Left lung (tissue), 10 donors: ENCODE measurements around the gene NACC1. TPM values are rescaled to one million over a fixed set of nuclear protein-coding genes. Genes with fewer than 3 reads are reported as not detected.
A peak's percentile ranks its signal among the peaks of the same experiment; 100 is the strongest.

Source experiments
- ATAC-seq: fragments of 200-7000 bp; cut with Tn5 transposase; one replicate; pipeline ENCODE4 v1.9.1; 2020; ENCODE audit warnings: moderate library complexity
- DNase-seq, 4 donors: peaks; one replicate each; pipeline ENCODE4 v3.0.0-alpha.2; 2013 to 2020
- H3K27ac ChIP-seq, 2 donors: fragments of 200-600 bp; sonication (generic) in 1 of 2; one replicate each; pipeline versions ENCODE4 v1.5.0 to v1.8.0; 2020 to 2021
- H3K27me3 ChIP-seq, 2 donors: fragments of 200-600 bp; sonication (generic) in 1 of 2; one replicate each; pipeline versions ENCODE4 v1.5.0 to v1.8.0; 2020 to 2021
- H3K36me3 ChIP-seq, 2 donors: fragments of 200-600 bp; sonication (generic) in 1 of 2; one replicate each; pipeline versions ENCODE4 v1.5.0 to v1.8.0; 2020 to 2021
- H3K4me1 ChIP-seq, 2 donors: fragments of 200-600 bp; one replicate each; pipeline ENCODE4 v1.8.0; 2021
- H3K4me3 ChIP-seq, 2 donors: fragments of 200-600 bp; sonication (generic) in 1 of 2; one replicate each; pipeline versions ENCODE4 v1.5.0 to v1.8.0; 2020 to 2021; ENCODE audit warnings: mild to moderate bottlenecking in 1 of 2
- H3K9me3 ChIP-seq, 2 donors: fragments of 200-600 bp; sonication (generic) in 1 of 2; one replicate each; pipeline versions ENCODE4 v1.5.0 to v1.8.0; 2020 to 2021
- intact Hi-C, 2 donors: fragments of 100-400 bp; cut with DNase I; formaldehyde crosslinking; loops; one replicate each; pipeline versions ENCODE4 v1.11.2 to v1.14.2; 2022
- polyA plus RNA-seq, 6 donors: library from polyadenylated mRNA; unstranded; fragments of 120-200 nt; gene quantifications; one replicate each; pipeline ENCODE4 v1.2.1, GENCODE V29; 2013; ENCODE audit not compliant: insufficient read length in 6 of 6
- total RNA-seq, 2 donors: library from RNA; stranded (reverse); fragmentation: NEBNext Ultra II Directional; extraction: Animal tissue kit (Norgen Biotek cat#: 25700); gene quantifications; one replicate each; pipeline ENCODE4 v1.2.1, GENCODE V29; 2021
- TF ChIP-seq, protein P1 (sequence below), 2 donors: fragments of 200-600 bp; sonication (generic) in 1 of 2; IDR thresholded peaks; one replicate each; pipeline versions ENCODE4 v1.5.0 to v1.8.0; 2021; ENCODE audit warnings: antibody characterized with exemption in 2 of 2
- donor health status: DM: no; HTN: yes; CAD: no.
- donor health status: DM: no; HTN: no; CAD: no.

The NACC1 gene
- total and polyA plus RNA-seq, 8 donors = 14.9 to 92.5 (median 21.1) TPM

- intact Hi-C loops = no loop called here
- no peak for DNase-seq
- peak overlapping the region; percentile 82 to 98 for H3K27ac ChIP-seq
- no peaks in the 10 kb centered on the region for H3K9me3 ChIP-seq
- ATAC-seq = no peak
- peaks cover 13 to 67% of the 10 kb centered on the region in 2 donors for H3K4me1 ChIP-seq
- H3K4me3 ChIP-seq = peak overlapping the region; percentile 42 to 50
- H3K27me3 ChIP-seq = no peaks in the 10 kb centered on the region
- H3K36me3 ChIP-seq = peaks cover 0 to 17% of the 10 kb centered on the region in 2 donors
- TF ChIP-seq, protein P1, sequence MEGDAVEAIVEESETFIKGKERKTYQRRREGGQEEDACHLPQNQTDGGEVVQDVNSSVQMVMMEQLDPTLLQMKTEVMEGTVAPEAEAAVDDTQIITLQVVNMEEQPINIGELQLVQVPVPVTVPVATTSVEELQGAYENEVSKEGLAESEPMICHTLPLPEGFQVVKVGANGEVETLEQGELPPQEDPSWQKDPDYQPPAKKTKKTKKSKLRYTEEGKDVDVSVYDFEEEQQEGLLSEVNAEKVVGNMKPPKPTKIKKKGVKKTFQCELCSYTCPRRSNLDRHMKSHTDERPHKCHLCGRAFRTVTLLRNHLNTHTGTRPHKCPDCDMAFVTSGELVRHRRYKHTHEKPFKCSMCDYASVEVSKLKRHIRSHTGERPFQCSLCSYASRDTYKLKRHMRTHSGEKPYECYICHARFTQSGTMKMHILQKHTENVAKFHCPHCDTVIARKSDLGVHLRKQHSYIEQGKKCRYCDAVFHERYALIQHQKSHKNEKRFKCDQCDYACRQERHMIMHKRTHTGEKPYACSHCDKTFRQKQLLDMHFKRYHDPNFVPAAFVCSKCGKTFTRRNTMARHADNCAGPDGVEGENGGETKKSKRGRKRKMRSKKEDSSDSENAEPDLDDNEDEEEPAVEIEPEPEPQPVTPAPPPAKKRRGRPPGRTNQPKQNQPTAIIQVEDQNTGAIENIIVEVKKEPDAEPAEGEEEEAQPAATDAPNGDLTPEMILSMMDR (IDR thresholded peaks at IDR 0.05) = no peak
Measured at GRCh38 chr19:13102416-13102665, 15.7 kb upstream of the NACC1 start.

DNA sequence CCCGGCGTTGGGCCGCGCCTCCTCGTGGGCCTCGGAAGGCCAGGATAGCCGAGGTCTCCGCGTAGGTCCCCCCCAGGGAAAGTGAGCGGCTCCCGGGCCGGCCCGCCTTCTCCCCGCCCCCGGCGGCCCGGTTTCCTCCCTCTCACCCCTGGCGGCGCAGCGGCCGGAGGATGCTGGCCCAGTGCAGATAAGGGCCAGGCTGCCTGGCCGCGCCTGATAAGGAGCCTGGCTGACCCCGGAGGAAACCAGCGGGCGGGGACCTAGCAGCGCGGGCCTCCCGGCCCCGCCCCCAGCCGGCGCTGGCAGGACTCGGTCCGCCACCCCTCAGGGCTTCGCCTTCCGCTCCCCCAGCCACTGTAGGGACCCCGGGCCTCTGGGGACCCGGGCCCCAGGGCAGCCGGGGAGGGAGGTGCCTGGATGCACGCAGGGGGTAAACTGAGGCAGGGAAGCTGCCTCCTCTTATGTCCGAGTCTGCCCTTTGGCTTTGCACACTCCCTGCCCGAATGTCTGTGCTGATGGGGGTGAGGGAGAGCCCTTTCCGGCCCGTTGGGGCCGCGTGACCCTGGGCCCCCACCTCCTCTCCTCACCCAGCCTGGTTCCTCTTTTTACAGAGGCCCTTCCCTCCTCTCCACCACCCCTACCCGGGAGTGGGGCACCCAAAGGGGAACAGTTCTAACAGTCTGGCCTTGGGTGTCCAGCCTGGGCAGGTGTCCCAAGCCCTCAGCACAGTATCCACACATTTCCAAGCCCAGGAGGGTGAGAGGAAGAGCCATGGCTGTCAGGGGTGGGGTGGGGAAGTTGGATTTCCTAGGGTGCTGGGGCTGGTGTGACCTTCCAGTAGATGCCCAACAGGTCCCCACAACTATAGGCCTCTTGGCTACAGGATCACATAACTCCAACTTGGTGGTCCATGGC, 15.1 kb upstream of the NACC1 start, which contains the start of gene LYL1:
Gene LYL1, minus strand, starts transcription at position 193 of the 915 bp plus-strand sequence. CDS start 1,687 bp downstream, outside the sequence.
- intact Hi-C loops = no loop called here
- Histone ChIP-seq H3K4me1 (peaks cover 13 to 65% of the 10 kb centered on the region in 2 donors), H3K27ac (peak within 1 kb of the TSS; percentile 82 to 98)

DNA sequence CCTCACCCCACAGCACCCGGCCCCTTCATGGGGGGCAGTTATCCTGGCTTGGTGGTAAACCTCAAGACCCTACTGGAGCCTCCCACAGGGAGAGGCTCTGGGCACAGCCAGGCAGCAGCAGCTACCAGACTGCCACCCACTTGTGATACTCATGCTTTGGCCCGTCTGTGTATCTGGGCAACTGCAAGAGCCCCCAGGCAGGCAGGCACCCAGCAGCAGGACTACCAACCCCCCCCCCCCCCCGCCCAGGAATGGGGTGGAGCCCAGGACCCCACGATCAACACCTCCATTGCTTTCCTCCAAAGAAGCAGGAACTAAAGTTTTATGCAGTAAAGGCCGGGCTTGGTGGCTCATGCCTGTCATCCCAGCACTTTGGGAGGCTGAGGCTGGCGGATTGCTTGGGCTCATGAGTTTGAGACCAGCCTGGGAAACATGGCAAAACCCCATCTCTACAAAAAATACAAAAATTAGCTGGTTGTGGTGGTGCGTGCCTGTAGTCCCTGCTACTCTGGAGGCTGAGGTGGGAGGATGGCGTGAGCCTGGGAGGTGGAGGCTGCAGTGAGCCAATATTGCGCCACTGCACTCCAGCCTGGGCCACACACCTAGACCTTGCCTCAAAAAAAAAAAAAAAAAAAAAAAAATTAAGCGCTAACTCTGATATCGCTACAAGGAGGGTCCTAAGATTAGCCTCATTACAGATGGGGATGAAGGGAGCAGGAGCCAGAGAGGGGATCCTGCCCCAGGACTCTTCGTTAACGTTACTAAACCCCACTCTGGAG, 14.3 kb upstream of the NACC1 start:
- TF ChIP-seq, protein P1 (IDR thresholded peaks at IDR 0.05) = no peak
- no peaks in the 10 kb centered on the region for H3K9me3 ChIP-seq
- intact Hi-C loops = no loop called here
- H3K27me3 ChIP-seq = no peaks in the 10 kb centered on the region
- DNase-seq = no peak
- H3K4me1 ChIP-seq = peaks cover 13 to 61% of the 10 kb centered on the region in 2 donors
- peak overlapping the region in 1 of 2 donors; percentile 50 for H3K4me3 ChIP-seq
- H3K27ac ChIP-seq = peak overlapping the region; percentile 82 to 98
- peaks cover 0 to 28% of the 10 kb centered on the region in 2 donors for H3K36me3 ChIP-seq
- ATAC-seq = no peak

More for the DNA sequence above, 15.1 kb upstream of the NACC1 start, which contains the start of gene LYL1:
- Histone ChIP-seq H3K9me3 (no peaks in the 10 kb centered on the region), H3K36me3 (peaks cover 0 to 22% of the 10 kb centered on the region in 2 donors), H3K27me3 (no peaks in the 10 kb centered on the region), H3K4me3 (peak within 1 kb of the TSS; percentile 42 to 50)
- TF ChIP-seq, protein P1 (IDR thresholded peaks at IDR 0.05) = no peak
- peak; percentile 66 for ATAC-seq
- peak in 3 of 4 donors; percentile 74 to 96 (median 88) for DNase-seq

- Histone ChIP-seq H3K36me3 (peaks cover 0 to 34% of the 10 kb centered on the region in 2 donors), H3K9me3 (no peaks in the 10 kb centered on the region), H3K27ac (peak overlapping the region; percentile 82 to 98), H3K4me3 (peak overlapping the region; percentile 7 to 50), H3K27me3 (no peaks in the 10 kb centered on the region), H3K4me1 (peaks cover 13 to 54% of the 10 kb centered on the region in 2 donors)
- peak in 1 of 4 donors; percentile 94 for DNase-seq
- peak; percentile 29 for ATAC-seq
- intact Hi-C loops = no loop called here
- TF ChIP-seq, protein P1 (IDR thresholded peaks at IDR 0.05) = peak; percentile 73 to 77
Measured at GRCh38 chr19:13104360-13104847, 13.7 kb upstream of the NACC1 start.
